Left renal pelvis (tissue), 4 donors: ENCODE results near the gene AFF3. TPM values are rescaled to one million over a fixed set of nuclear protein-coding genes. Genes with fewer than 3 reads are reported as not detected.

Experiments used
- DNase-seq, 4 donors: peaks; one replicate each; pipeline ENCODE4 v3.0.0-alpha.2; 2013; ENCODE audit warnings: low read depth in 4 of 4, low spot score in 3 of 4
- polyA plus RNA-seq, 4 donors: library from polyadenylated mRNA; unstranded; fragments of 120-200 nt; gene quantifications; one replicate each; pipeline ENCODE4 v1.2.1, GENCODE V29; 2013; ENCODE audit not compliant: insufficient read length in 4 of 4

AFF3 gene
- polyA plus RNA-seq, 4 donors = 19.5 to 72.9 (median 24.7) TPM

- DNase-seq = no peak
Observed at GRCh38 chr2:100072503-100072902, 69.9 kb downstream of the AFF3 start.

DNA sequence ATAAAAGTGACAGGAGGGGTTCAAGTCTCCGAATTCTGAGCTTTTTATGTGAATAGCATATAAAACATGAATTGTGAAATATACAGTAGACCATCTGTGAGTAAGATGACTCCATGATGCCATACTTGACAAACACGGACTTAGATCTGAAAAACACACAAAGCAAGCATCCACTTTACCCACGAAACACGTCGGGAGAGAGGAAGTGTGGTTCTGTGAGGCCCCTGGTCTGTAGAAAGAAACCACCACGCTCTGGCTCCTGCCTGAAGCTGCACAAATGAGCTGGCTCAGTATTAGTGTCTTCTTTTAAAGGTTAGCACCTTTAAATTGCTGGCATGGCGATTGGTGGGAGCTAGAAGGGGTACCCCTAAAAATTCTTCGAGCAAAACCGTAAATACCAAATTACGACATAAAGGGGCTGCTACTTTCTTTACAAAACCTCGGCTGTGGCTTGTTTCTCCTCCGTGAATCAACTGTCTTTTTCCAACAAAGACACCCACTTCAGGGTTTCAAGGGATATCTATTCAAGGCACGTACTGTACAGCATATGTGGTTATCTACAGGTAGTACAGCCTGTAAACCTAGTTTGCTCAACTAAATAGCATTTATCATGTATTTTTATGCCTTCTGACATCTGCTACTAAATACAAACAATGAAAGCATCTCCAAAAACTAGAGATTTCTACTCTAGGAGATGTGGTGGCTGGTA lies 70.9 kb downstream of the AFF3 start:
- DNase-seq = no peak

- DNase-seq = no peak
Observed at GRCh38 chr2:100070078-100070477, 72.3 kb downstream of the AFF3 start.

DNA sequence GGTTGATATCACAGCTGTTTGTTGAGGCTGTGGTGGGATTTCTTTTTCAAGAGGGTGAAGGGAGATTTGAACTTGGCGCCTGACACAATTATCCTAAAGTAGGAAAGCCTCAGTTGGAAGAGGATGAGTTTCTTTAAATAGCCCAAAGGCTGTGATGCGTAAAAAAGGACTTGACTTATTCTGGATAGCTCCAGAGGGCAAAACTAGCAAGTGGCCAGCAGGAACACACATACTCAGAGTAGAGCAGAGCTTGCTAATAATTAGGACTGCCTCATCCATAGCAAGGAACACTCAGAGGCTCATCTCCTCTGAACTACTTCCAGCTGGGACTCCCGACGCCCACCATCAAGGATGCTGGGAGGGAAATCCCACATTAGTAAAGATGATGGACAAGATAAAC lies 74.0 kb downstream of the AFF3 start:
- DNase-seq = no peak

DNA sequence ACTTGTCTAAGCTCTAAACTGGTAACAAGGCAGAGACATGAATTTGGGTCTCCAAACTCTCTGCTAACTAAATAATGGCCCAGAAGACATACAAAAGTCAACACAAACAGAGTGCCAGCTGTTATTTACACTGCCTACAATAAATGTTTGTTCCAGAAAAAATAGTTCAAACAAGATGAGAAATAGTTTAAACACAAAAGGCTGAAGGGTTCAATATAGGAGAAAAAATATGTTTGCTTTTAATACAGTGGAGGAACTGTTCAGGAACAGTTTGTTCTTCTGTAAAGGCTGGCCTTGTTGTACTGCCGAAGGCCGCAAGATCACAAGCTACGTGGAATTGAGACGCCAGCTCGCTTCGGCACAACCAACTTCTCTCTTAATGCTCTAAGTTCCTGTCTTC lies 74.6 kb downstream of the AFF3 start:
- DNase-seq = no peak

- DNase-seq = no peak
Observed at GRCh38 chr2:100066856-100067255, 75.5 kb downstream of the AFF3 start.

DNA sequence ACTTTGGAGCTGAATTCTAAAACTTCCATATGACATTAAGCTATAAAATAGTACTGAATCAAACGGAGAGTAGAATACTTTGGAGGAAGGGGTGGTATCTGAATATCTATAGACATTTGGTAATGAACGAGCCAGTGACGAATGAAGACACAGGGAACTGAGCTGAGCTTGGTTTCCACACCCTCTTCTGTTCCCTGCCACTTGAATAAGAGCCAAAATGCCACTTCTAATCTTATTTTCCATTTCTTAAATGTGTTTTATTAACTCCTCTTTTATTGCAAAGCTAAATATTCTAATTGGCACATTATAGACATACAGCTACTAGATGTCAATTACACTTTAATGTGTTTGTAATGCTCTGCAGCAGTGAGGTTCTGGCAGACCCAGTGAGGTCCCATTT lies 76.1 kb downstream of the AFF3 start:
- no peak for DNase-seq

GRCh38 chr2:100064592-100065428 lies 77.6 kb downstream of the AFF3 start:
- no peak for DNase-seq

GRCh38 chr2:100064165-100064564 lies 78.2 kb downstream of the AFF3 start:
- no peak for DNase-seq

- no peak for DNase-seq
Observed at GRCh38 chr2:100063459-100063953, 78.9 kb downstream of the AFF3 start.

- DNase-seq = no peak
Observed at GRCh38 chr2:100062336-100062735, 80.1 kb downstream of the AFF3 start.

DNA sequence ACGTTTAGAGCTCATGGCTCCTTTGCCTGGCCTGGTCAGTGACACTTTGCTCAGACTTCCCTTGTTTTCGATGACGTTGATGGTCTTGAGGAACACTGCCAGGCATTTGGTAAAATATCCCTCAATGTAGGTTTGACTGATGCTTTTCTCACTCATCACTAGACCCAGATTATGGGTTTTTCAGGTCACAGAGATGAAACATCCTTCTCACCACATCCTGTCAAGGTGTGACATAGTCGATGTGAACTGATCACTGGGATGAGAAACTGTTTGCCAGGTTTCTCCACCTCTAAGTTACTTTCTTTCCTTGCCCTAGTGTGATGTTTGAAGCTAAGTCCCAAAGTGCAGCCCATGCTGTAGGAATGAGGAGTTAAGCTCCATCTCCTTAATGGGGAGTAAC lies 81.5 kb downstream of the AFF3 start:
- no peak for DNase-seq

GRCh38 chr2:100059638-100060037 lies 82.8 kb downstream of the AFF3 start:
- no peak for DNase-seq

GRCh38 chr2:100057901-100058261 lies 84.5 kb downstream of the AFF3 start:
- no peak for DNase-seq

DNA sequence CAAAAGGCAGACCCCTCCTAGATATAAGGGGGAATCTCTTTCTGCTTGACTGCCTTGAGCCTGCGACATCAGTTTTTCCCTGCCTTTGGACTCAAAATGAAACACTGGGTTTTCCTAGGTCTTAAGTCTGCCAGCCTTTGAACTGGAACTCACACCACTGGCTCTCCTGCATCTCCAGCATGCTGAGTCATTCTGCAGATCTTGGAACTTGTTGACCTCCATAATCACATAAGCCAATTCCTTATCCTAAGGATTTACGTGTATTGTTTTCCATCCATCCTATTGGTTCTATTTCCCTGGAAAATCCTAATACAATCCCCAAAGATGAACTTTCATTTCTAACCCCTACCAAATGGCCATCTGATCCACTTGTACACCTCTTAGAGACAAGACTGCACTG lies 88.0 kb downstream of the AFF3 start:
- no peak for DNase-seq

- DNase-seq = no peak
Observed at GRCh38 chr2:100053087-100053885, 89.1 kb downstream of the AFF3 start.

GRCh38 chr2:100052650-100053049 lies 89.7 kb downstream of the AFF3 start:
- no peak for DNase-seq

- no peak for DNase-seq
Observed at GRCh38 chr2:100051253-100051652, 91.1 kb downstream of the AFF3 start.

DNA sequence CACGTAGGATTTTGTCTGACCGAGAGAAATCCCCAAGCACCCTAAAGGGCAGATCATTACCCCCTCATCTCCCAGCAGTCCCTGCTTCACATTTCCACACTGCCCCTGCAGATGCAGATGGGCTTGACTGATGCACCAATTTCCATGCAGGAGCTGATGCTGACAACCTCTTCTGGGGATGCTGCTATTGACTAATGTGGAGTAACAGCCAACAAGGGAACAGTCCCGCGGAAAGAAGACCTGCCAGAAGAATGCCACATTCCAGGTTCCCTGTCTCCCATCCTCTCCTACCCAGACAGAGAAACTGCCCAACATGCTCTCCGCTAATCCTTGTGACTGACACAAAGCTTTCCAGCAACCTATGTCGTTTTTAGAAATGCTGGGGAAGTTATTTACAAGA lies 91.7 kb downstream of the AFF3 start:
- no peak for DNase-seq

DNA sequence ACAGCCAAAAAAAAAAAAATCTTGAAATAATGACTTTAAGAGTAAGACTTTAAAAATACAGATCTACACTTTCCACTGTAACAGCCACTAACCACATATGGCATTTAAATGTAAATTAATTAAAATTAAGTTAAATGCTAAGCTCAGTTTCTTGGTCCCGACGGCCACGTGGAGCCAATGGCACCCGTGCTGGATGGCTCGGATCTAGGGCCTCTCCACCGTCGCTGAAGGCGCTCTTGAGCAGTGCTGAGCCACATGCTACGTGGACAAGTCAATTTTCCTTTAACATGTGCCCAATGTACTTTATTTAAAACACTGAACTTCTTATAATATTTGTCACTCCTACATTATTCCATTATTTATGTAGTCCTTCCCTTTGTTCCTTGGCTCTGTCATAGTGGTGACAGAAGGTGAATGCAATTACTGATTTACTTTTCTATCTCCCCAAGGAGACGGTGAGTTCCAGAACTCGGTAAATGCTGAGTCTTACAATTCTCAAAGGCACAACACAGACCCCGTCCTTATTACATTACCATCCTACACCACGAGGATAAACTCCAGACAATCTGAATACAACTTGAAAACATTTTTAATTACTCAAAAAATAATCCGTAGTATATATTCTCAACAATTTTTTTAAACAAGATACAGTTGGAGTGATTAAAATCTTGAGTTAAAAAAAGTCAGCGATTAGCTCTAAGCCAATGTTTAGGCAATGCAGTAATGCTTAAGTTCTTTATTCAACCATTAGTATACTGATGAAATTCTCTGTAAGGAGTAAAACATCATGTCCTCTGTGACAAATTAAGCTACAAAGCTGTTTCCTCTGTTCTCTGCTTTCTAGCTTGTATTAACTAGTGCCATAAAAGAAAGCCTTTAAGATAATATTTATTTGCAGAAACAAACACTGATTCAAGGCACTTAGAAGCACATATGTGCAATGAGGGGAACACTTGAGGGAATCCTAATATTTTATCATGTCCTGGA lies 95.1 kb downstream of the AFF3 start:
- DNase-seq = no peak
